Endodermal cell (in vitro differentiated cells): ENCODE data around the gene PLCB1. TPM values are rescaled to one million over a fixed set of nuclear protein-coding genes. Genes with fewer than 3 reads are reported as not detected.

ENCODE experiments used
- DNase-seq: peaks from one replicate; pipeline ENCODE4 v3.0.0-alpha.2; 2017
- H3K27ac ChIP-seq: 2 replicates; pipeline ENCODE4 v1.5.1; 2013; ENCODE audit warnings: mild to moderate bottlenecking, low read depth, low read length, moderate library complexity
- H3K27me3 ChIP-seq: 2 replicates; pipeline ENCODE4 v1.6.1; 2013; ENCODE audit warnings: mild to moderate bottlenecking, low read length, moderate library complexity; ENCODE audit not compliant: insufficient read depth, control insufficient read depth, poor library complexity, severe bottlenecking
- H3K36me3 ChIP-seq: 2 replicates; pipeline ENCODE4 v1.7.0; 2013; ENCODE audit warnings: mild to moderate bottlenecking, low read length, moderate library complexity; ENCODE audit not compliant: control insufficient read depth, insufficient read depth
- H3K4me1 ChIP-seq: one replicate; pipeline ENCODE4 v1.7.0; 2013; ENCODE audit warnings: low read length; ENCODE audit not compliant: control insufficient read depth, insufficient read depth
- H3K4me3 ChIP-seq: 2 replicates; pipeline ENCODE4 v1.5.1; 2013; ENCODE audit warnings: mild to moderate bottlenecking, low read length, moderate library complexity
- H3K9ac ChIP-seq: 2 replicates; pipeline ENCODE4 v1.6.1; 2013; ENCODE audit warnings: mild to moderate bottlenecking, low read length, moderate library complexity; ENCODE audit not compliant: poor library complexity, severe bottlenecking; ENCODE audit errors: extremely low read depth
- H3K9me3 ChIP-seq: 2 replicates; pipeline ENCODE4 v1.6.1; 2013; ENCODE audit warnings: mild to moderate bottlenecking, low read length, moderate library complexity; ENCODE audit not compliant: control insufficient read depth
- H3K27ac Mint-ChIP-seq: 2 replicates; pipeline ENCODE4 v1.8.0; 2020; ENCODE audit warnings: mixed read lengths
- H3K27me3 Mint-ChIP-seq: 2 replicates; pipeline ENCODE4 v1.8.0; 2021; ENCODE audit warnings: mild to moderate bottlenecking, mixed read lengths; ENCODE audit not compliant: insufficient read depth
- H3K36me3 Mint-ChIP-seq: 2 replicates; pipeline ENCODE4 v1.8.0; 2020; ENCODE audit warnings: low read depth, mixed read lengths
- H3K4me1 Mint-ChIP-seq: 2 replicates; pipeline ENCODE4 v1.8.0; 2020; ENCODE audit warnings: mixed read lengths
- H3K4me3 Mint-ChIP-seq: 2 replicates; pipeline ENCODE4 v1.8.0; 2020; ENCODE audit warnings: mild to moderate bottlenecking, moderate library complexity, mixed read lengths
- H3K9me3 Mint-ChIP-seq: 2 replicates; pipeline ENCODE4 v1.8.0; 2020; ENCODE audit warnings: mild to moderate bottlenecking, mixed read lengths
- CTCF ChIP-seq: fragments of 200-600 bp; sonication (generic); conservative IDR thresholded peaks from 2 replicates; pipeline ENCODE4 v1.5.0; 2021; ENCODE audit warnings: antibody characterized with exemption, mild to moderate bottlenecking
- WGBS, 2 experiments: methylation state at CpG; one replicate each; pipeline versions ENCODE4 v1.1.5 to v1.1.7; 2013; ENCODE audit warnings: missing lambda C conversion rate in 2 of 2, mixed read lengths in 1 of 2; ENCODE audit not compliant: insufficient coverage in 1 of 2, insufficient read length in 1 of 2; 5-methylcytosine and 5-hydroxymethylcytosine counted together
- total RNA-seq, 2 donors: library from RNA; stranded (reverse); fragmentation: NEBNext Ultra II Directional in 1 of 2; extraction: Animal tissue kit (Norgen Biotek cat#: 25700) in 1 of 2; gene quantifications; 2 replicates in 1 of 2; 3 replicates in 1 of 2; pipeline ENCODE4 v1.2.1, GENCODE V29; 2021

PLCB1 gene
- total RNA-seq, 2 donors from 2014 or later = 15.3 to 16.5 TPM

DNA sequence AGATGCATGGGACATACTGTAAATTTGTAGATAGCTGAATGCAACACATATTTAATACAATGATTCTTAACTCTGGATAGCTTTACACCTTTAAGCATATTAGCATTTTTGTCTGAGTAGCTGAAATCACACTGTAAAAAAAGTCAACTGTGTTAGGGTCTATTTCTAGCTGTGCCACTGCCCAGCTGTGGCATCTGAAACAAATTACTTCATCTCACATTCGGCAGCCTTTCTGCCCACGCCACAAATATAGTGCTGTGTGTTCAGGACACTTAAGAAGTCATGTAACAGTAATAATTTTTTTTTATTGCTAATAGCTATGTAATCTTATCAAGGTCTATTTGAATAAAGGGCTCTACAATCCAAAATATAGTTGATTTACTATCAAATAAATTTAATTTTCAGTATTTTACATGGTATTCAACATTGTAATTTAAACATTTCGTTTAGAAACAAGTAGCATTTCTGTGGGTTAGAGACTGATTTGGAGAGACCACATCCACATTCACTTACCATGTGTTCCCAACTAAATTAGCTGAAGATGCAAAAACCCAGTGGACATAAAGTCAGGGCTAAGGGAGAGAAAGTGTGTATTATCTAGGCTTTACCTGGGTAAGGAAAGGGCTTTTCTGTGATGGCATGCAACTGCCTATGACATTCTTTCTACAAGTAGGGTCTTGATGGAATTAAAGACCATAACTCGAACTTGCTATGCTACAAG lies 276.7 kb downstream of the PLCB1 start:
- Mint-ChIP-seq H3K27me3 (no peaks in the 10 kb centered on the region), H3K4me1 (peaks cover 3% of the 10 kb centered on the region), H3K27ac (no peak overlapping the region), H3K4me3 (no peak overlapping the region), H3K9me3 (peaks cover 9% of the 10 kb centered on the region), H3K36me3 (peaks cover 4% of the 10 kb centered on the region)
- 95 to 100% methylated on average over 1 to 4 of the region's 4 CpGs for WGBS, 2 experiments
- H3K27me3 ChIP-seq = no peaks in the 10 kb centered on the region
- H3K4me1 ChIP-seq = no peaks in the 10 kb centered on the region
- no peak overlapping the region for H3K27ac ChIP-seq
- DNase-seq = no peak
- H3K9ac ChIP-seq = no peak overlapping the region
- H3K9me3 ChIP-seq = peaks cover 5% of the 10 kb centered on the region
- TF ChIP-seq CTCF = no peak
- no peaks in the 10 kb centered on the region for H3K36me3 ChIP-seq
- H3K4me3 ChIP-seq = no peak overlapping the region

GRCh38 chr20:8413691-8414090 lies 281.6 kb downstream of the PLCB1 start:
- Mint-ChIP-seq H3K27me3 (no peaks in the 10 kb centered on the region), H3K9me3 (no peaks in the 10 kb centered on the region), H3K4me3 (no peak overlapping the region), H3K4me1 (no peaks in the 10 kb centered on the region), H3K27ac (no peak overlapping the region), H3K36me3 (no peaks in the 10 kb centered on the region)
- TF ChIP-seq CTCF = no peak
- DNase-seq = no peak
- H3K9me3 ChIP-seq = no peaks in the 10 kb centered on the region
- H3K4me3 ChIP-seq = no peak overlapping the region
- H3K9ac ChIP-seq = no peak overlapping the region
- no peak overlapping the region for H3K27ac ChIP-seq
- H3K4me1 ChIP-seq = no peaks in the 10 kb centered on the region
- WGBS, 2 experiments = 94 to 97% methylated on average over 2 of the region's 2 CpGs
- no peaks in the 10 kb centered on the region for H3K27me3 ChIP-seq
- no peaks in the 10 kb centered on the region for H3K36me3 ChIP-seq

GRCh38 chr20:8414586-8415274 lies 282.7 kb downstream of the PLCB1 start:
- no peaks in the 10 kb centered on the region for H3K9me3 Mint-ChIP-seq
- H3K9me3 ChIP-seq = no peaks in the 10 kb centered on the region
- no peaks in the 10 kb centered on the region for H3K27me3 Mint-ChIP-seq
- no peak overlapping the region for H3K27ac Mint-ChIP-seq
- H3K4me1 Mint-ChIP-seq = no peaks in the 10 kb centered on the region
- H3K9ac ChIP-seq = no peak overlapping the region
- no peak for TF ChIP-seq CTCF
- no peaks in the 10 kb centered on the region for H3K36me3 Mint-ChIP-seq
- H3K4me3 ChIP-seq = no peak overlapping the region
- H3K27me3 ChIP-seq = no peaks in the 10 kb centered on the region
- no peak for DNase-seq
- no peaks in the 10 kb centered on the region for H3K36me3 ChIP-seq
- H3K4me3 Mint-ChIP-seq = no peak overlapping the region
- no peaks in the 10 kb centered on the region for H3K4me1 ChIP-seq
- no peak overlapping the region for H3K27ac ChIP-seq
